Nephron progenitor cell (in vitro differentiated cells): ENCODE measurements around the gene NR4A1.
A peak's percentile ranks its signal among the peaks of the same experiment; 100 is the strongest.

Experiments used
- DNase-seq: peaks from one replicate; pipeline ENCODE4 v3.0.0; 2021
- H3K27ac Mint-ChIP-seq: 2 replicates; pipeline ENCODE4 v1.8.0; 2021; ENCODE audit warnings: mild to moderate bottlenecking, moderate library complexity, mixed read lengths
- H3K27me3 Mint-ChIP-seq: 2 replicates; pipeline ENCODE4 v1.8.0; 2021; ENCODE audit warnings: mild to moderate bottlenecking, low read depth, mixed read lengths; ENCODE audit not compliant: poor library complexity
- H3K36me3 Mint-ChIP-seq: 2 replicates; pipeline ENCODE4 v1.8.0; 2021; ENCODE audit warnings: low read depth, mixed read lengths
- H3K4me1 Mint-ChIP-seq: 2 replicates; pipeline ENCODE4 v1.8.0; 2021; ENCODE audit warnings: mixed read lengths
- H3K4me3 Mint-ChIP-seq: 2 replicates; pipeline ENCODE4 v1.8.0; 2021; ENCODE audit warnings: mild to moderate bottlenecking, moderate library complexity, mixed read lengths
- H3K9me3 Mint-ChIP-seq: 2 replicates; pipeline ENCODE4 v1.8.0; 2021; ENCODE audit warnings: mild to moderate bottlenecking, moderate library complexity, mixed read lengths
- CTCF ChIP-seq: fragments of 200-600 bp; sonication (generic); IDR thresholded peaks from 2 replicates; pipeline ENCODE4 v1.5.0; 2021; ENCODE audit warnings: antibody characterized with exemption

NR4A1 gene

GRCh38 chr12:52010152-52010622, 41.1 kb upstream of the NR4A1 start:
- Mint-ChIP-seq H3K4me3 (peak overlapping the region; percentile 58), H3K9me3 (no peaks in the 10 kb centered on the region), H3K27ac (peak overlapping the region; percentile 85), H3K4me1 (peaks cover 59% of the 10 kb centered on the region), H3K36me3 (peaks cover 33% of the 10 kb centered on the region), H3K27me3 (peaks cover 43% of the 10 kb centered on the region)
- no peak for TF ChIP-seq CTCF
- peak; percentile 78 for DNase-seq

GRCh38 chr12:52010692-52011601, 40.3 kb upstream of the NR4A1 start:
- Mint-ChIP-seq H3K27me3 (peaks cover 44% of the 10 kb centered on the region), H3K9me3 (no peaks in the 10 kb centered on the region), H3K27ac (peak overlapping the region; percentile 32), H3K4me1 (peaks cover 56% of the 10 kb centered on the region), H3K36me3 (peaks cover 33% of the 10 kb centered on the region), H3K4me3 (peak overlapping the region; percentile 58)
- no peak for TF ChIP-seq CTCF
- DNase-seq, result no peak

GRCh38 chr12:52011602-52012214, 39.5 kb upstream of the NR4A1 start:
- H3K27ac Mint-ChIP-seq, result no peak overlapping the region
- no peaks in the 10 kb centered on the region for H3K9me3 Mint-ChIP-seq
- H3K4me3 Mint-ChIP-seq, result no peak overlapping the region
- DNase-seq, result no peak
- H3K36me3 Mint-ChIP-seq, result peaks cover 36% of the 10 kb centered on the region
- peaks cover 56% of the 10 kb centered on the region for H3K4me1 Mint-ChIP-seq
- H3K27me3 Mint-ChIP-seq, result peaks cover 42% of the 10 kb centered on the region
- TF ChIP-seq CTCF, result no peak

GRCh38 chr12:52013626-52014310, 37.5 kb upstream of the NR4A1 start:
- no peak for DNase-seq
- Mint-ChIP-seq H3K36me3 (peaks cover 38% of the 10 kb centered on the region), H3K4me1 (peaks cover 61% of the 10 kb centered on the region), H3K9me3 (no peaks in the 10 kb centered on the region), H3K4me3 (no peak overlapping the region), H3K27ac (no peak overlapping the region), H3K27me3 (peaks cover 35% of the 10 kb centered on the region)
- TF ChIP-seq CTCF, result no peak

GRCh38 chr12:52014567-52015530, 36.4 kb upstream of the NR4A1 start:
- Mint-ChIP-seq H3K4me3 (no peak overlapping the region), H3K36me3 (peaks cover 38% of the 10 kb centered on the region), H3K9me3 (no peaks in the 10 kb centered on the region), H3K27ac (no peak overlapping the region), H3K27me3 (peaks cover 30% of the 10 kb centered on the region), H3K4me1 (peaks cover 57% of the 10 kb centered on the region)
- peak; percentile 53 for DNase-seq
- TF ChIP-seq CTCF, result no peak
